BLaER1 treated with 17β-estradiol and CSF1 and Interleukin-3, amounts not matched to agents 10 nM and 100 nM (cell line): ENCODE data around the gene TRAF3IP1.
A peak's percentile ranks its signal among the peaks of the same experiment; 100 is the strongest.
"Not testable (repeated sequence)": the region's sequence is repeated elsewhere in the genome, so short reads cannot be mapped to it uniquely, and the experiment has no call there.

Experiments
- H3K27ac ChIP-seq, 11 experiments: shearing (Covaris generic); formaldehyde crosslinking; 2 replicates each; pipeline ENCODE4 v1.8.1; 2022
- H3K27me3 ChIP-seq, 11 experiments: shearing (Covaris generic); formaldehyde crosslinking; 2 replicates each; pipeline ENCODE4 v1.8.1; 2022
- H3K36me3 ChIP-seq, 11 experiments: shearing (Covaris generic); formaldehyde crosslinking; 2 replicates each; pipeline ENCODE4 v1.8.1; 2022
- H3K4me1 ChIP-seq, 10 experiments: shearing (Covaris generic); formaldehyde crosslinking; 2 replicates each; pipeline ENCODE4 v1.8.1; 2022
- H3K4me2 ChIP-seq, 11 experiments: shearing (Covaris generic); formaldehyde crosslinking; 2 replicates each; pipeline ENCODE4 v1.8.1; 2022
- H3K4me3 ChIP-seq, 10 experiments: shearing (Covaris generic); formaldehyde crosslinking; 2 replicates each; pipeline ENCODE4 v1.8.1; 2022
- H3K9ac ChIP-seq, 11 experiments: shearing (Covaris generic); formaldehyde crosslinking; 2 replicates each; pipeline ENCODE4 v1.8.1; 2022
- H3K9me3 ChIP-seq, 11 experiments: shearing (Covaris generic); formaldehyde crosslinking; replicated peaks in 1 of 11; 2 replicates each; pipeline ENCODE4 v1.8.1; 2022
- H4K20me1 ChIP-seq, 11 experiments: shearing (Covaris generic); formaldehyde crosslinking; 2 replicates each; pipeline ENCODE4 v1.8.1; 2022
- Cebpa-rat ChIP-seq, 11 experiments: shearing (Covaris generic); IDR thresholded peaks; 2 replicates each; pipeline ENCODE4 v1.8.1; 2022

The TRAF3IP1 gene

GRCh38 chr2:238299803-238300202 is 20.5 kb upstream of the TRAF3IP1 start:
- Histone ChIP-seq H3K36me3 (no peaks in the 10 kb centered on the region), H3K4me2 (no peak overlapping the region), H3K27ac (no peak overlapping the region), H3K4me3 (no peak overlapping the region), H3K4me1 (no peaks in the 10 kb centered on the region), H4K20me1 (no peaks in the 10 kb centered on the region), H3K9ac (no peak overlapping the region), H3K27me3 (no peaks in the 10 kb centered on the region), H3K9me3 (no peaks in the 10 kb centered on the region)
- no peak for TF ChIP-seq Cebpa-rat (IDR thresholded peaks at IDR 0.05)

GRCh38 chr2:238302087-238302486 is 18.2 kb upstream of the TRAF3IP1 start:
- no peak overlapping the region for H3K27ac ChIP-seq
- H3K9ac ChIP-seq: no peak overlapping the region
- no peak overlapping the region for H3K4me2 ChIP-seq
- no peak overlapping the region for H3K4me3 ChIP-seq
- no peaks in the 10 kb centered on the region for H3K27me3 ChIP-seq
- H3K4me1 ChIP-seq: peaks cover 0 to 13% (median 10%) of the 10 kb centered on the region in 10 experiments; a peak in 13 of 20 replicates
- no peak for TF ChIP-seq Cebpa-rat (IDR thresholded peaks at IDR 0.05)
- no peaks in the 10 kb centered on the region; a peak in 1 of 22 replicates for H4K20me1 ChIP-seq
- H3K36me3 ChIP-seq: no peaks in the 10 kb centered on the region
- H3K9me3 ChIP-seq: no peaks in the 10 kb centered on the region

GRCh38 chr2:238302751-238303150 is 17.6 kb upstream of the TRAF3IP1 start:
- TF ChIP-seq Cebpa-rat (IDR thresholded peaks at IDR 0.05): no peak
- no peaks in the 10 kb centered on the region for H3K36me3 ChIP-seq
- H3K4me2 ChIP-seq: no peak overlapping the region
- H3K27me3 ChIP-seq: no peaks in the 10 kb centered on the region
- no peak overlapping the region for H3K4me3 ChIP-seq
- H3K9ac ChIP-seq: no peak overlapping the region
- H3K4me1 ChIP-seq: peaks cover 0 to 15% (median 10%) of the 10 kb centered on the region in 10 experiments; a peak in 13 of 20 replicates
- no peaks in the 10 kb centered on the region for H3K9me3 ChIP-seq
- no peak overlapping the region for H3K27ac ChIP-seq
- H4K20me1 ChIP-seq: no peaks in the 10 kb centered on the region; a peak in 1 of 22 replicates

GRCh38 chr2:238304116-238304515 is 16.2 kb upstream of the TRAF3IP1 start:
- no peak overlapping the region for H3K27ac ChIP-seq
- no peak overlapping the region for H3K4me2 ChIP-seq
- no peaks in the 10 kb centered on the region for H3K27me3 ChIP-seq
- no peaks in the 10 kb centered on the region; a peak in 1 of 22 replicates for H4K20me1 ChIP-seq
- TF ChIP-seq Cebpa-rat (IDR thresholded peaks at IDR 0.05): no peak
- H3K9ac ChIP-seq: no peak overlapping the region
- 0 out of 22 replicates have a peak, but pooled peaks cover 0 to 6% (median 0%) of the 10 kb centered on the region in 11 experiments for H3K9me3 ChIP-seq
- peaks cover 0 to 15% (median 10%) of the 10 kb centered on the region in 10 experiments; a peak in 13 of 20 replicates for H3K4me1 ChIP-seq
- no peak overlapping the region for H3K4me3 ChIP-seq
- no peaks in the 10 kb centered on the region for H3K36me3 ChIP-seq

GRCh38 chr2:238305092-238305862 is 15.0 kb upstream of the TRAF3IP1 start:
- Histone ChIP-seq H3K4me1 (peaks cover 0 to 19% (median 11%) of the 10 kb centered on the region in 10 experiments; a peak in 13 of 20 replicates), H3K27ac (no peak overlapping the region), H3K4me2 (no peak overlapping the region), H3K9me3 (peaks cover 0 to 6% (median 0%) of the 10 kb centered on the region in 11 experiments; a peak in 1 of 22 replicates), H4K20me1 (no peaks in the 10 kb centered on the region; a peak in 1 of 22 replicates), H3K27me3 (no peaks in the 10 kb centered on the region), H3K4me3 (no peak overlapping the region), H3K9ac (no peak overlapping the region), H3K36me3 (no peaks in the 10 kb centered on the region)
- no peak for TF ChIP-seq Cebpa-rat (IDR thresholded peaks at IDR 0.05)

- Histone ChIP-seq H3K27me3 (no peaks in the 10 kb centered on the region), H4K20me1 (no peaks in the 10 kb centered on the region; a peak in 1 of 22 replicates), H3K27ac (no peak overlapping the region), H3K9ac (no peak overlapping the region), H3K4me3 (no peak overlapping the region), H3K4me2 (peak overlapping the region in 7 of 11 experiments; percentile 22 to 59 (median 49); a peak in 13 of 22 replicates), H3K36me3 (no peaks in the 10 kb centered on the region), H3K9me3 (peaks cover 0 to 6% (median 0%) of the 10 kb centered on the region in 11 experiments; a peak in 1 of 22 replicates), H3K4me1 (peaks cover 0 to 27% (median 19%) of the 10 kb centered on the region in 10 experiments; a peak in 13 of 20 replicates)
- TF ChIP-seq Cebpa-rat (IDR thresholded peaks at IDR 0.05): no peak
These were observed 14.2 kb upstream of the TRAF3IP1 start for GRCh38 chr2:238305965-238306671.

GRCh38 chr2:238306672-238306998 is 13.7 kb upstream of the TRAF3IP1 start:
- no peaks in the 10 kb centered on the region; a peak in 1 of 22 replicates for H4K20me1 ChIP-seq
- peaks cover 0 to 29% (median 21%) of the 10 kb centered on the region in 10 experiments; a peak in 13 of 20 replicates for H3K4me1 ChIP-seq
- no peak overlapping the region for H3K27ac ChIP-seq
- peak overlapping the region in 7 of 11 experiments; percentile 22 to 59 (median 49); a peak in 13 of 22 replicates for H3K4me2 ChIP-seq
- no peaks in the 10 kb centered on the region for H3K36me3 ChIP-seq
- no peak overlapping the region for H3K9ac ChIP-seq
- TF ChIP-seq Cebpa-rat (IDR thresholded peaks at IDR 0.05): no peak
- no peaks in the 10 kb centered on the region for H3K27me3 ChIP-seq
- peaks cover 0 to 6% (median 0%) of the 10 kb centered on the region in 11 experiments; a peak in 1 of 22 replicates for H3K9me3 ChIP-seq
- H3K4me3 ChIP-seq: no peak overlapping the region

GRCh38 chr2:238308177-238308576 is 12.1 kb upstream of the TRAF3IP1 start:
- no peak overlapping the region for H3K9ac ChIP-seq
- H3K27ac ChIP-seq: no peak overlapping the region
- no peak for TF ChIP-seq Cebpa-rat (IDR thresholded peaks at IDR 0.05)
- H3K4me3 ChIP-seq: no peak overlapping the region
- no peaks in the 10 kb centered on the region; a peak in 1 of 22 replicates for H4K20me1 ChIP-seq
- H3K9me3 ChIP-seq: peaks cover 0 to 6% (median 0%) of the 10 kb centered on the region in 11 experiments; a peak in 1 of 22 replicates
- peaks cover 0 to 29% (median 21%) of the 10 kb centered on the region in 10 experiments; a peak in 13 of 20 replicates for H3K4me1 ChIP-seq
- no peaks in the 10 kb centered on the region for H3K36me3 ChIP-seq
- H3K4me2 ChIP-seq: no peak overlapping the region
- no peaks in the 10 kb centered on the region for H3K27me3 ChIP-seq

- peak overlapping the region in 8 of 11 experiments; percentile 5 to 54 (median 31); a peak in 12 of 22 replicates for H3K4me2 ChIP-seq
- not testable (repeated sequence) for H3K4me3 ChIP-seq, H3K27me3 ChIP-seq, H3K9me3 ChIP-seq, H3K27ac ChIP-seq, H3K9ac ChIP-seq, H3K36me3 ChIP-seq, H4K20me1 ChIP-seq
- peaks cover 0 to 29% (median 21%) of the 10 kb centered on the region in 10 experiments; a peak in 13 of 20 replicates for H3K4me1 ChIP-seq
These were observed 9.6 kb upstream of the TRAF3IP1 start for GRCh38 chr2:238310721-238311120.
